NCI-H146 treated with DMSO at 0.1 percent for 48 hours (cell line): ENCODE measurements around the gene SKAP2.
A peak's percentile ranks its signal among the peaks of the same experiment; 100 is the strongest.

Experiments used
- DNase-seq: peaks from one replicate; lab custom pipeline; 2025; ENCODE audit not compliant: unreplicated experiment; lab: John Stamatoyannopoulos, UW

The SKAP2 gene

GRCh38 chr7:26668821-26669220 is 195.6 kb downstream of the SKAP2 start:
- DNase-seq = no peak

GRCh38 chr7:26667514-26668133 is 196.8 kb downstream of the SKAP2 start:
- DNase-seq = peak; percentile 98

GRCh38 chr7:26664735-26665416 is 199.5 kb downstream of the SKAP2 start:
- no peak for DNase-seq

GRCh38 chr7:26664274-26664673 is 200.1 kb downstream of the SKAP2 start:
- no peak for DNase-seq

GRCh38 chr7:26663874-26664273 is 200.5 kb downstream of the SKAP2 start:
- no peak for DNase-seq

- DNase-seq = no peak
Measured at GRCh38 chr7:26662646-26663045, 201.7 kb downstream of the SKAP2 start.

- peak; percentile 71 for DNase-seq
Measured at GRCh38 chr7:26659121-26659520, 205.3 kb downstream of the SKAP2 start.

- peak; percentile 98 for DNase-seq
Measured at GRCh38 chr7:26658389-26659084, 205.9 kb downstream of the SKAP2 start.

GRCh38 chr7:26657686-26658388 is 206.6 kb downstream of the SKAP2 start:
- DNase-seq = peak; percentile 98

GRCh38 chr7:26657206-26657641 is 207.2 kb downstream of the SKAP2 start:
- peak; percentile 61 for DNase-seq

GRCh38 chr7:26656735-26657134 is 207.7 kb downstream of the SKAP2 start:
- no peak for DNase-seq

GRCh38 chr7:26655781-26656180 is 208.6 kb downstream of the SKAP2 start:
- DNase-seq = peak; percentile 37

- peak; percentile 53 for DNase-seq
Measured at GRCh38 chr7:26653430-26654399, 210.7 kb downstream of the SKAP2 start.

- no peak for DNase-seq
Measured at GRCh38 chr7:26652401-26653100, 211.8 kb downstream of the SKAP2 start.

GRCh38 chr7:26650103-26650502 is 214.3 kb downstream of the SKAP2 start:
- no peak for DNase-seq

GRCh38 chr7:26649388-26649787 is 215.0 kb downstream of the SKAP2 start:
- no peak for DNase-seq

GRCh38 chr7:26648554-26648953 is 215.8 kb downstream of the SKAP2 start:
- DNase-seq = no peak

GRCh38 chr7:26646336-26647048 is 217.9 kb downstream of the SKAP2 start:
- no peak for DNase-seq

GRCh38 chr7:26645121-26645520 is 219.3 kb downstream of the SKAP2 start:
- DNase-seq = no peak
